H9 (cell line): ENCODE results near the gene RALY. TPM values are rescaled to one million over a fixed set of nuclear protein-coding genes. Genes with fewer than 3 reads are reported as not detected.

ENCODE experiments used
- DNase-seq: peaks from one replicate; pipeline ENCODE4 v3.0.0-alpha.2; 2017
- H2AFZ ChIP-seq: one replicate; pipeline ENCODE4 v1.6.1; 2013; ENCODE audit warnings: mild to moderate bottlenecking, low read length, control low read depth, moderate library complexity
- H2AK5ac ChIP-seq: 2 replicates; pipeline ENCODE4 v1.6.1; 2013; ENCODE audit warnings: low read length, control low read depth, mixed read lengths; ENCODE audit not compliant: insufficient read length
- H2BK120ac ChIP-seq: one replicate; pipeline ENCODE4 v1.6.1; 2013; ENCODE audit warnings: low read depth, mild to moderate bottlenecking, low read length, control low read depth, inconsistent platforms; ENCODE audit not compliant: poor library complexity, severe bottlenecking
- H2BK12ac ChIP-seq: 2 replicates; pipeline ENCODE4 v1.6.1; 2013; ENCODE audit warnings: low read length, control low read depth, mixed read lengths, low read depth; ENCODE audit not compliant: insufficient read length
- H2BK15ac ChIP-seq: 2 replicates; pipeline ENCODE4 v1.6.1; 2013; ENCODE audit warnings: low read depth, low read length, control low read depth
- H2BK20ac ChIP-seq: one replicate; pipeline ENCODE4 v1.6.1; 2013; ENCODE audit warnings: low read depth, mild to moderate bottlenecking, low read length, control low read depth, inconsistent platforms; ENCODE audit not compliant: poor library complexity, severe bottlenecking
- H2BK5ac ChIP-seq: 2 replicates; pipeline ENCODE4 v1.6.1; 2013; ENCODE audit warnings: low read length, control low read depth, mixed read lengths; ENCODE audit not compliant: insufficient read length
- H3K14ac ChIP-seq: 2 replicates; pipeline ENCODE4 v1.6.1; 2013; ENCODE audit warnings: low read length, control low read depth; ENCODE audit not compliant: insufficient read depth
- H3K18ac ChIP-seq: 2 replicates; pipeline ENCODE4 v1.6.1; 2013; ENCODE audit warnings: low read depth, mild to moderate bottlenecking, mixed read lengths, low read length, control low read depth; ENCODE audit not compliant: insufficient read length
- H3K23ac ChIP-seq: 2 replicates; pipeline ENCODE4 v1.6.1; 2013; ENCODE audit warnings: low read length, control low read depth, mixed read lengths, low read depth; ENCODE audit not compliant: insufficient read length
- H3K23me2 ChIP-seq: 2 replicates; pipeline ENCODE4 v1.6.1; 2013; ENCODE audit warnings: low read depth, mild to moderate bottlenecking, mixed read lengths, low read length, control low read depth; ENCODE audit not compliant: insufficient read length, poor library complexity, severe bottlenecking
- H3K27ac ChIP-seq: 2 replicates; pipeline ENCODE4 v1.5.1; 2013; ENCODE audit warnings: low read length, control low read depth, mixed read lengths, low read depth; ENCODE audit not compliant: insufficient read length
- H3K27me3 ChIP-seq: 2 replicates; pipeline ENCODE4 v1.6.1; 2013; ENCODE audit warnings: low read length, control low read depth, inconsistent platforms; ENCODE audit not compliant: insufficient read depth
- H3K4ac ChIP-seq: 2 replicates; pipeline ENCODE4 v1.6.1; 2013; ENCODE audit warnings: low read depth, mild to moderate bottlenecking, control low read depth, inconsistent platforms, low read length, moderate library complexity
- H3K4me1 ChIP-seq: 2 replicates; pipeline ENCODE4 v1.6.1; 2013; ENCODE audit warnings: low read length, control low read depth, inconsistent platforms; ENCODE audit not compliant: insufficient read depth
- H3K4me2 ChIP-seq: 2 replicates; pipeline ENCODE4 v1.6.1; 2013; ENCODE audit warnings: low read length, control low read depth, mixed read lengths; ENCODE audit not compliant: insufficient read length, insufficient read depth
- H3K56ac ChIP-seq: 2 replicates; pipeline ENCODE4 v1.6.1; 2013; ENCODE audit warnings: low read depth, mild to moderate bottlenecking, mixed read lengths, low read length, control low read depth; ENCODE audit not compliant: insufficient read length
- H3K79me1 ChIP-seq: 2 replicates; pipeline ENCODE4 v1.6.1; 2013; ENCODE audit warnings: low read depth, mild to moderate bottlenecking, moderate library complexity, low read length, control low read depth, inconsistent platforms; ENCODE audit not compliant: insufficient read depth, poor library complexity, severe bottlenecking
- H3K79me2 ChIP-seq: 2 replicates; pipeline ENCODE4 v1.6.1; 2013; ENCODE audit warnings: low read length, control low read depth, inconsistent platforms; ENCODE audit not compliant: insufficient read depth
- H3K9ac ChIP-seq: 2 replicates; pipeline ENCODE4 v1.6.1; 2013; ENCODE audit warnings: low read length, control low read depth, mixed read lengths; ENCODE audit not compliant: insufficient read length; ENCODE audit errors: extremely low read depth
- H3K9me3 ChIP-seq: one replicate; pipeline ENCODE4 v1.6.1; 2013; ENCODE audit warnings: low read depth, low read length, inconsistent platforms; ENCODE audit not compliant: control insufficient read depth
- H3T11ph ChIP-seq: one replicate; pipeline ENCODE4 v1.6.1; 2013; ENCODE audit warnings: mild to moderate bottlenecking, low read length, control low read depth, inconsistent platforms
- H4K20me1 ChIP-seq: one replicate; pipeline ENCODE4 v1.6.1; 2013; ENCODE audit not compliant: control insufficient read depth, insufficient read length, insufficient read depth
- H4K5ac ChIP-seq: 2 replicates; pipeline ENCODE4 v1.6.1; 2013; ENCODE audit warnings: low read depth, mild to moderate bottlenecking, mixed read lengths, low read length, control low read depth; ENCODE audit not compliant: insufficient read length
- H4K8ac ChIP-seq: replicated peaks from 2 replicates; pipeline ENCODE4 v1.6.1; 2013; ENCODE audit warnings: low read length, control low read depth, mixed read lengths, low read depth; ENCODE audit not compliant: insufficient read length
- H4K91ac ChIP-seq: 2 replicates; pipeline ENCODE4 v1.6.1; 2013; ENCODE audit warnings: low read depth, mild to moderate bottlenecking, moderate library complexity, mixed read lengths, low read length, control low read depth; ENCODE audit not compliant: insufficient read length
- H3K27ac Mint-ChIP-seq, 3 experiments: 2 replicates in 2 of 3; 3 replicates in 1 of 3; pipeline ENCODE4 v1.8.0; 2020 to 2021; ENCODE audit warnings: mixed read lengths in 3 of 3, mild to moderate bottlenecking in 1 of 3, moderate library complexity in 1 of 3
- H3K27me3 Mint-ChIP-seq: 2 replicates; pipeline ENCODE4 v1.8.0; 2021; ENCODE audit warnings: low read depth, mild to moderate bottlenecking, moderate library complexity, mixed read lengths
- H3K36me3 Mint-ChIP-seq, 3 experiments: 2 replicates in 2 of 3; 3 replicates in 1 of 3; pipeline ENCODE4 v1.8.0; 2020 to 2021; ENCODE audit warnings: low read depth in 3 of 3, mixed read lengths in 3 of 3; ENCODE audit not compliant: insufficient read depth in 1 of 3
- H3K4me1 Mint-ChIP-seq, 2 experiments: 2 replicates each; pipeline ENCODE4 v1.8.0; 2020; ENCODE audit warnings: mixed read lengths in 2 of 2
- H3K4me3 Mint-ChIP-seq, 2 experiments: 2 replicates in 1 of 2; 3 replicates in 1 of 2; pipeline ENCODE4 v1.8.0; 2020 to 2021; ENCODE audit warnings: mild to moderate bottlenecking in 2 of 2, mixed read lengths in 2 of 2, moderate library complexity in 1 of 2
- H3K9me3 Mint-ChIP-seq, 2 experiments: 2 replicates in 1 of 2; 3 replicates in 1 of 2; pipeline ENCODE4 v1.8.0; 2020; ENCODE audit warnings: mild to moderate bottlenecking in 2 of 2, mixed read lengths in 2 of 2, moderate library complexity in 1 of 2
- CTCF ChIP-seq: fragments of 200-600 bp; sonication (generic); conservative IDR thresholded peaks from 3 replicates; pipeline ENCODE4 v1.8.0; 2021; ENCODE audit warnings: antibody characterized with exemption, mild to moderate bottlenecking
- WGBS: extraction: QIAGEN DNeasy Blood & Tissue Kit; methylation state at CpG from one replicate; pipeline ENCODE4 v1.1.7; 2013; ENCODE audit warnings: missing lambda C conversion rate, low lambda C conversion rate, mixed read lengths; ENCODE audit not compliant: insufficient read length; ENCODE audit errors: extremely low coverage; 5-methylcytosine and 5-hydroxymethylcytosine counted together
- total RNA-seq: library from RNA; stranded (reverse); gene quantifications from 2 replicates; pipeline ENCODE4 v1.2.1, GENCODE V29; 2021

The RALY gene
- total RNA-seq, 1 experiment from 2014 or later, result 199 TPM

- H3K36me3 Mint-ChIP-seq, result peaks cover 0 to 12% (median 10%) of the 10 kb centered on the region in 3 experiments; a peak in 6 of 7 replicates
- no CpG with 5 or more reads among the region's 2 CpGs for WGBS
- no peak overlapping the region for H3K4ac ChIP-seq
- H3K4me1 ChIP-seq, result peaks cover 3% of the 10 kb centered on the region; the same call in 1 of the 2 replicates
- H3K9me3 ChIP-seq, result no peaks in the 10 kb centered on the region
- H2BK15ac ChIP-seq, result no peak overlapping the region
- no peak for DNase-seq
- no peak overlapping the region for H2AFZ ChIP-seq
- no peak overlapping the region for H3K14ac ChIP-seq
- no peak overlapping the region for H2BK120ac ChIP-seq
- H3K9me3 Mint-ChIP-seq, result no peaks in the 10 kb centered on the region
- H4K91ac ChIP-seq, result no peak overlapping the region
- H3K79me1 ChIP-seq, result no peaks in the 10 kb centered on the region
- no peak overlapping the region for H3K4me2 ChIP-seq
- H4K8ac ChIP-seq, result no peak overlapping the region
- H2BK12ac ChIP-seq, result no peak overlapping the region
- H3K56ac ChIP-seq, result no peak overlapping the region
- H3K23me2 ChIP-seq, result no peaks in the 10 kb centered on the region
- H3K9ac ChIP-seq, result no peak overlapping the region
- H3K23ac ChIP-seq, result no peak overlapping the region
- no peak overlapping the region for H2BK20ac ChIP-seq
- no peak overlapping the region for H2AK5ac ChIP-seq
- no peak overlapping the region for H4K5ac ChIP-seq
- H3K27ac Mint-ChIP-seq, result no peak overlapping the region; a peak in 1 of 7 replicates
- no peak overlapping the region for H3K4me3 Mint-ChIP-seq
- H3K79me2 ChIP-seq, result peaks cover 5% of the 10 kb centered on the region; the same call in 1 of the 2 replicates
- H3K4me1 Mint-ChIP-seq, result peaks cover 37 to 40% of the 10 kb centered on the region in 2 experiments
- H2BK5ac ChIP-seq, result no peak overlapping the region
- no peak overlapping the region for H3K27ac ChIP-seq
- no peak for TF ChIP-seq CTCF
- H3T11ph ChIP-seq, result no peak overlapping the region
- no peaks in the 10 kb centered on the region for H4K20me1 ChIP-seq
- no peak overlapping the region for H3K18ac ChIP-seq
- no peaks in the 10 kb centered on the region for H3K27me3 ChIP-seq
- H3K27me3 Mint-ChIP-seq, result no peaks in the 10 kb centered on the region
Measured at GRCh38 chr20:34037767-34038166, 44.1 kb downstream of the RALY start.
